ENCODE data around the gene VARS2.

Gene VARS2

DNA sequence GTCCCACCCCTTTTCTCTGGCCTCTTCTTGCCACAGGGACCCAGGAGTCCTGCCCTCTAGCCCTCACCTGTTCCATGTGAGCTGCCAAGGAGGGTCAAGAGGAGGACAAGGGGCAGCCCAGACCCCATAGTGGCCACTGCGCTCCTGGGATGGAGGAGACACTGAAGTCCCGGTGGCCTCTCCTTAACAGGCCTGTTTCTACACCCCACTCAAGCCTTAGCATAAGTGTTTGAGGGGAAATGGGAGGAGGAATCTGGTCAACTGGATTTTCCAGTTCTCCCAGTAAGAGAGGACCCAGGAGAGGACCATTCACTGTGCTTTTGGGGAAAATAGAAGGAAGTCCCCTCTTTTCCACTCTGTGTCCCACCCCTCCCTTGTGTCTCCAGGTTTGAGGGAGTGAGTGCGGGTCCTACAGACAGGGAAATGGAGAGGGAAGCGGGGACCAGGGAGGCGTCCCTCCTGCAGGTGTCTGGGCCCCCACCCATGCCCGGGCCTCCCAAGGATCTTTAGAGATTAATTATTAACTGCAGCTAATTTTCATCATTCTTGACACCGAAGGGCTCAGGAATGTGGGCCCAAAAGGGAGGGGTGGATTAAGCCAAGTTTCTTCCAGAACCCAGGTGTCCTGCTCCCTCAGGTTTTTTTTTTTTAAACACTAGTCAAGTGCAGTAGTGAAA, 18.1 kb downstream of the VARS2 start, which contains the start of gene SFTA2:
Gene SFTA2, minus strand, starts transcription at position 202 of the 677 bp plus-strand sequence. Its CDS starts 74 bp downstream, at position 128.
- DNase-seq: no peak

DNA sequence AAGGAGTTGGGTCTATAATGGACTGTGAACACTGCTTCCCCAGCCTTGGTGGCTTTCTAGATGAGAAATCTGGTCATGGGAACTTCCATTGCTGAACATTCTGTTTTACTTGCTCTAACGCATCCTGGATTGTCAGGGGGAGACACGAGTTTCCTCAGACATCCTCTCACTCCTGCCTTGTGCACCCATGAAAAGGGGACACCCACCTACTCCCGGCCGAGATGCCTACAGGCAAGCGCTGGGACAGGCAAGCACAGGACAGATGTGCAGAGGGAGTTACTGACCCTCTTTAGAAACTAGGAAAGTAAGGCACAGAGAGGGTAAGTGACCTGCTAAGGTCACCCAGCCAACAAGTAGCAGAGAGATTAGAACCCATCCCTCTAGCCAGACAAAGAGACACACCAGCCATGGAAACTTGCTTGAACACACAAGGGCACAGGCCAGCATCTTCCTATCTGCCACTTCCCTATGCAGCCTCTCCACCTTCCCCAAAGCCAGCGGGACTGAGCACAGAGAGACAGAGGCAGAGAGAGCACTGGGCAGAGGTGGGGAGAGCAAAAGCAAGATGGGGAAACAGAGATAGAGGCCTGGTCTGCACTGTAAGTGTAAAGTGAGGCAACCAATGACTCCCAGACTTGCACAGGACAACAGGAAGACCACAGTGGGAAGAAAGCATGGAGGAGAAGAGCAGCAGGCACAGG, 18.8 kb downstream of the VARS2 start:
- DNase-seq: no peak

DNA sequence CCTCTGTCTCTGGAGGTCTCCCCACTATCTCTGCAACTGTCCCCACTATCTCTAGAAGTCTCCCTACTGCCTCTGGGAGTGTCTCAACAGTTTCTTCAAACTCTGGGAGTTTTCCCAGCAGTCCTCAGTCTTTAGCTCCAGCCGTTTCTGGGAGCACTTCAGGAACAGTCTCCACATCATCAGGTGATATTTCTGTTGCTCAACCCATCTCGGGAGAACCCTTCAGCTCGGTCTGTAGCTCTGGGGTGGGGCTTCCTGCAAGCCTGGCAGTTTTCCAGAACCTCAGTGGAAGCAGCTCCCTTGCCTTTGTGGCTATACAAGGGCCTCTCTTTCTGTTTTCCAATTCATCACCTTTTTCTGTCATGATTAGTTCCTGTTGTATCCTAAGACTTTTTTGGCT, 21.0 kb downstream of the VARS2 start:
- DNase-seq: no peak

DNA sequence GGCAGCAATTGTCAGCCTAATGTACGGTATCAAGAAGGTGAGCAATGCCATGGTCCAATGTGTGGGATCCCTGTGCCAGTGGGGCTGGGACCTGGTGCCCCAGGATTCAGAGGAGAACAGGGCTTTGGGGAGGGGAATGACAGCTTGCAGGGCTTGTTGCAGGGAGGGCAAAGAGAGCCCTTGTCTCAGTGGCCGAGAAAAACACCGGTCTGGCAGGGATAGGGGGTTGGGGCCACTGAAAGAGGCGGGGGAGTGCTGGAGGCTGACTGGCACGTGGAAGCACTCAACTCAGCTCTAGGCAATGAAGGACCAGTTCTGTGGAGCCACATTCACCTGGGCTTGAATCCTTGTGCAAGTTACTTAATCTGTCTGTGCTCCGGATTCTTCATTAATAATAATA, 23.2 kb downstream of the VARS2 start:
- DNase-seq: no peak

DNA sequence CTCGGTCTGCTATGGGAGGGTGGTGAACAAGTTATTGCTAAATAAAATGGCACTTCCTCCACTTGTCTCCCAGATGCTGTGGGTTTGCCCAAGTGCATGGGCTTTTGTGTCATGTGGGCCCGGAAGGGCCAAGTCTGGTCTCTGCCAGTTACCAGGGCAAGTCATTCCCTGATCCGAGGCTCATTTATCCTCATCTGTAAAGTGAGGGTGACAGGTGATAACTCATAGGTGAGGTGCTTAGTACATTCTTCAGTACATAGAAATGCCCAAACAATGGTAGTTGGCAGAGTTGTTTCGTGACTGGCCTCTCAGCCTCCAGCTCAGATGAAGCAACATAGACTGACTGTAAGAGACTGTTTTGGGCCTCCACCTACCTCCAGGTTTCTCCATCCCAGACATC, 24.7 kb downstream of the VARS2 start:
- DNase-seq: no peak

DNA sequence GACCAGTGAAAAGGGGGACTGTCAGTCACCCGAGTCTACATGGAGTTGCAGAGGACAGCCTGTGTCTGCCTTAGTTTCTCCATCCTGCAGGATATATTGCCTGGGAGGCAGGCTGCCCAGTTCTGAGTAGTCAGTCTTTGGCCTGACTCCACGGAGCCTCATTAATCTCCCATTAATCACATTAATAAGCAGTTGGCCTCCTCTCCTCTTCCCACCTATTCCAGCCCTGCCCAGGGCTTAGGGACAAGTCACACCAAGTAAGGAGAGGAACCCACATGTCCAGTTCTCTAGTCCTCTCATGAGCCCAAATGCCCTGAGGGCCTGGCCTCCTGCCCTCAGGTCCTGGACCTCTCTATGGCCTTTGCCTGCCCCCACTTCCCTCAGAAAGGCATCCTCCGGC, 25.4 kb downstream of the VARS2 start:
- DNase-seq: no peak

DNA sequence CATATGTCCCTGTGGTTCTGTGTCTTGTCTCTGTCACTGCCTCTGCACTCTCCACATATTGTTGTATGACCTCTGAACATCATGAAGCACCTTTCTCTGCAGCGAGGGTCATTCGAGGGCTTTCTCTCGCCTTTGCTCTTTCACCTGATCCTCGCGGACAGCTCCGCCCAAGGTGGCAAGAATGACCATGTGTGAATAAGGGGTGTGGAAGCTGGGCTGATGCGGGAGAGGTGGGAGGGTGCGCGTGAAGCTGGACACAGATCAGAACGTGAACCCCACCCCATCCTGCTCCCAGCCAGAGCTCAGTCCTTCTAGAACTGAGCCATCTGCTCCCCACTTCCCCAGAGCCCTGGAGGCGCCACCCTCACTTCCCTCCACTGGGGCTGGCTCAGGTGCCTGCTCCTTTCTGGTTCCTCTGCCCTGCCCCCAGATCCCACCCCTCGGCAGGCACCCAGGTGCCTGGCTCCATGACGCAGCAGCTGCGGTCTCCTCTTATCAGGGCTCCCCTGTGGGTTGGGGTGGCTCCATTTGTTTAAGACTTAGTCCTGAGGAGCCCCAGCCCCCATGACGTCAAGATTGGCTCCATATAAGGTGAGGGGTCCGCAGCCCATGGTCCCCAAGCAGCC, 26.4 kb downstream of the VARS2 start, which contains the start of gene MUCL3:
Gene MUCL3, plus strand, starts transcription at position 613 of the 626 bp plus-strand sequence. CDS start 27 bp downstream, outside the sequence.
- no peak for DNase-seq

DNA sequence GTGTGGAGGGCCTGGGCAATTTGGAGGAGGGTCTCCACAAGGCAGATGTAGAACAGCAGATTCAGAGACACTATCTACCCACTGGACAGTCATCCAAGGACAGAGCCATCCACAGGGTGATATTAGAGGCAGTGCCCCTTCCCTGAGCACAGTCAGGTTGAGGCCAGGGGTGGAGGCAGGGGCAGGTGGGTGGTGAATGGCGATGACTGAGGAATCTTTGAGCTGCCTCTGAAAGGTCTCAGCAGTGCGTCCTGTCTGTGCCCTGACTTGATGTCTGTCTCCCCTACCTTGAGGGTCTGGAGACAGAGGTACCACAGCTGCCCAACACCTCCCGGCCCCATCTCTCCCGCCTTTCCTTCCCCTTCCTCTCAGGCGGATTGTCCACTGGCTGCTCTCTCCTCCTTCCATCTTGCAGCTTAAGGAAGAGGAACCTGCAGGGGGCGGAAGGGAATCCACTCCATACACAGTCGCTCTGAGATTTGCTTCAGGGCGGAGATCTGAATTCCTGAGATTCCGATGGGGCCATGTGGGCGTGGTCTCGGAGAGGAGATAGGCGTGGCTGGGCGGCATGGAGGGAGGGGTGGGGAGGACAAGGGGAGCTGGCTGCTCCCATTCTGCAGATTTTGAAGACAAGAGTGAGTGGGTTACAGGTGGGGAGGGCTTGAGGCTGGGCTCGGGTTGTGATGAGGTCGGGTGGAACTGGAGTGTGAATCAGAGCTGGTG, 28.5 kb downstream of the VARS2 start:
- no peak for DNase-seq

DNA sequence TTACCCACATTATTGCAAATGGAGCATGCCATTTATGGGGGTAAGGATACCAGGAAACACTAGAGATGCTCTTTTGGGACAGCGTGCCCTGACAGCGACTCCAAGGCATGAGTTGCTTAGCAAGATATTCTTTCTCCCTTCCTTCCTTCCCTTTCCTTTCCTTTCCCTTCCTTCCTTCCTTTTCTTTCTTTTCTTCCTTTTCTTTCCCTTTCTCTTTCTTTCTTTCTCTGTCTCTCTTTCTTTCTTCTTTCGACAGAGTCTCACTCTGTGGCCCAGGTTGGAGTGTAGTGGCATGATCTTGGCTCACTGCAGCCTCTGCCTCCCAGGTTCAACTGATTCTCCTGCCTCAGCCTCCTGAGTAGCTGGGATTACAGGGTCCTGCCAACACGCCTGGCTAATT, 30.0 kb downstream of the VARS2 start:
- no peak for DNase-seq

DNA sequence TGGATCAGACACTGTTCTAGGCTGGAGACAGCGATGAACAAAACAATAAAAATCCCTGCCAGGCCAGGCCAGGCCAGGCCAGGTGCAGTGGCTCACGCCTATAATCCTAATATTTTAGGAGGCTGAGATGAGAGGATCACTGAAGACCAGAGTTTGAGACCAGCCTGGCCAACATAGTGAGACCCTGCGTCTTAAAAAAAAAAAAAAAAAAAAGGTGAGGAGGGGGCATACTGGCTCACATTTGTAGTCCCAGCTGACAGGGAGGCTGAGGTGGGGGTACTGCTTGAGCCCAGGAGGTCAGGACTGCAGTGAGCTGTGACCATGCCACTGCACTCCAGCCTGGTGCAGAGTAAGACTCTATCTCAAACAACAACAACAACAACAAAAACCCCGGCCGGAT, 31.2 kb downstream of the VARS2 start:
- no peak for DNase-seq

DNA sequence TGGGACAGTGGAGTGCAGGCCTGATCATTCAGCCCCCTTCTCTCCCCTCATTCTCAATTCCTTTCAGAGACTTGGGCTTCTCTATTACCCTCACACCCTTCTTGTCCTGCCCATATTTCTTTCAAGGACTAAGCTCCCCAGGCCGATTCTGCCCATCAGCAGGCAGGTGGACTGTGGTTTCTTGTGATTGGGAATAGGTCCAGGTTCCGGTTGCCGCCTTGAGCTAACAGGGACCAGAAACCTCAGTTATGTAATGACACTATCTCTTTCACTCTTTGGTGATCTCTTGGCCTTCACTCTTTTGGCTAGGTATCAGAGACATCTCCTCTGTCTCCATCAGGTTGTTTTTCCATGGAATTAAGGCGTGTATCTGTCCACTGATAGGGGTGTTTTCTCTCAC, 33.2 kb downstream of the VARS2 start:
- DNase-seq: no peak

DNA sequence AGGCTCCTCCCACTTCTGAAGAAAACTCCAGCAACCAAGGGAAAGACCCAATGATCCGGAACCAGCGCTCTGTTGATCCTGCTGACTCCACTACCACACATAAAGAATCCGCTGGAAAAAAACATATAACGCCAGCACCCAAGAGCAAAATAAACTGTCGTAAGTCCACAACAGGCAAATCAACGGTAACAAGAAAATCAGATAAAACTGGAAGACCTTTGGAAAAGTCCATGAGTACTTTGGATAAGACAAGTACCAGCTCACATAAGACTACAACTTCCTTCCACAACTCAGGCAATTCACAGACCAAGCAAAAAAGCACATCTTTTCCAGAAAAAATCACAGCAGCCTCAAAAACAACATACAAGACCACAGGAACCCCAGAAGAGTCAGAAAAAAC, 34.8 kb downstream of the VARS2 start:
- no peak for DNase-seq

DNA sequence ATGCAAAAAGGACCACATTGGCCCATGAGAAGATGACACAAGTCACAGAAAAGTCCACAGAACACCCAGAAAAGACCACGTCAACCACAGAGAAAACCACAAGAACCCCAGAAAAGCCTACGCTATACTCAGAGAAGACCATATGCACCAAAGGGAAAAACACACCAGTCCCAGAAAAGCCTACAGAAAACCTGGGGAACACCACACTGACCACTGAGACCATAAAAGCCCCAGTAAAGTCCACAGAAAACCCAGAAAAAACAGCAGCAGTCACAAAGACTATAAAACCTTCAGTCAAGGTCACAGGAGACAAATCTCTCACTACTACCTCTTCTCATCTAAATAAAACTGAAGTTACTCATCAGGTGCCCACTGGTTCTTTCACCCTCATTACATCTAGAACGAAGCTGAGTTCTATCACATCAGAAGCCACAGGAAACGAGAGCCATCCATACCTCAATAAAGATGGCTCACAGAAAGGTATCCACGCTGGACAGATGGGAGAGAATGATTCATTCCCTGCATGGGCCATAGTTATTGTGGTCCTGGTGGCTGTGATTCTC, 38.0 kb downstream of the VARS2 start:
- no peak for DNase-seq

DNA sequence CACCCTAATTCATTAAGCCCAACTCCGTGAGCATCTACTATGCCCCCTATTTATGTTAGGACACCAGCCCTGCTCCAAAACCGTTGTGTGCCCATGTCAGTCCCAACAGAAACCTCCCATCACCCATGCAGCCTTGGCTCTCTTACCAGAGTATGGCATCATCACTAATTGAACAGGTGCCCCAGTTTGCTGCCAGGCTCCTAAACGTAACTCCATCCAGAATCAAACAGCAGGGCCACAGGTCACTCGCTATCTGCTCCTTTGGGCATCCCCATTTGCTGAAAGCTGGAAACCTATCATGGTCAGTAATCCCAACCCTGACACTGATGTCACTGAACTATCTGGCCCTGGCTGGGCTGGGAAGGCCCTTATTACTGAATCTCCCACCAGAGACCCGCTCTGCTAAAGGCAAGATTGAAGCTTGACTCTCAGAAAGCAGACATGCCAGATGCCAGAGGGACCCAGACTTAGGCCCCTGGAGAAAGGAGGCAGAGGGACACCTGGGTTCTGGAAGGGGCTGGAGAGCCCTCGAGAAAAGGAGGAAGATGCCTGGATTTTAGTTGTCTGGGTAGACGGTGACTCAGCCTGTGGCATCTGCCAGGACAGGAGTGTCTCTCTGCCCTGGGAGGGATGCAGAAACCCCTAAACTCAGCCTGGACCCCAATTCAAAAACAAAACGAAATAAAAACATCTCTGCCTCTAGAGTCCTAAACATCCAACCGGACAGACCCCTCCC, 40.8 kb downstream of the VARS2 start:
- DNase-seq: no peak

DNA sequence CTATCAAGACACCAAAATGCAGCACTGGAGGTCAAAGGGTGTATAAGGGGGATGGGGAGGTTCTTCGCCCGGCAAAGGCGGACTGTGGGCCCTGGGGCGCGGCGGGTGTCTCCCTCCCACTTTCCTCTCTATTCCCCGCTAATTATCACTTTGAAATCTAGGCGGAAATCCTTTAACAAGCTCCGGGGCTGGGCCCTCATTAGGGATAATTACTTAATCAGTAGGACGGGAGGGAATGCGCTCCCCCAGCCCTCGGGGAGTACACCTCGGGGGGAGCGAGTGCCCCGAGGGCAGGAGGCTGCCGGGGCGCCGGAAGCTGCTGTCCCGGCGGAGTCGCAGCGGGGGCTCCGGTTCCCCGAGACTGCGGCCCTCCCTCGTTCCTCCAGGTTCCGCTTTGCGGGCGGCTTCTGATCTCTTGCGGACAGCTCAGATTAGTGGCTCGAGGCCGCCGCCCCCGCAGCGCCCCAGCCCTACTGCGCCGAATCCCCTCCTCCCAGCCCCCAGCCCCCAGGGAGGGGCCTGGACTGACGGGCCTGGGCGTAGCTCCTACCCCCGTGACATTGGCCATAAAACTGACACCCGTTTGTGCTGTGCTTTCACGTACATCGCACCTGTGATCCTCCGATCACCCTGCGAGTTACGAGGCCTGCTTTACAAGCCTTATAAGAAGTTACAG, 41.5 kb downstream of the VARS2 start:
- peak; percentile 41 for DNase-seq

DNA sequence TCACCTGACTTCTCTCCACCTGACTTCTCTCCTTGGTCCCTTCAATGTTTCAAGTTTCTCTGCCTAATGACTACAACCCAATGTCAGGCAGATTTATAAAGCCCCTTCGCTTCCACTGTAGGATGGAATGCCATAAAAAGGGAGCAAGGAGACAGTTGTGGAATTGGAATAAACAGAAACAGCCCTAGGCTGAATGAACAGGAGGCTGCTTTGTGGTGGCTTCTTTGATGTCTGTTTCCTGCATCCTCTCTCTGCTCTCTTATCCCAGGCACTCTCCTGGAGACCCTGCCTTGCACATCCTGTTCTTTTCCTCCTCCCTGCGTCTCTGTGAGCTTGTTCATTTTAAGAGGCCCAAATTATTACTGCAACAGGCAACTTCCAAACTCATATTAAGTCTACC, 43.7 kb downstream of the VARS2 start:
- no peak for DNase-seq

DNA sequence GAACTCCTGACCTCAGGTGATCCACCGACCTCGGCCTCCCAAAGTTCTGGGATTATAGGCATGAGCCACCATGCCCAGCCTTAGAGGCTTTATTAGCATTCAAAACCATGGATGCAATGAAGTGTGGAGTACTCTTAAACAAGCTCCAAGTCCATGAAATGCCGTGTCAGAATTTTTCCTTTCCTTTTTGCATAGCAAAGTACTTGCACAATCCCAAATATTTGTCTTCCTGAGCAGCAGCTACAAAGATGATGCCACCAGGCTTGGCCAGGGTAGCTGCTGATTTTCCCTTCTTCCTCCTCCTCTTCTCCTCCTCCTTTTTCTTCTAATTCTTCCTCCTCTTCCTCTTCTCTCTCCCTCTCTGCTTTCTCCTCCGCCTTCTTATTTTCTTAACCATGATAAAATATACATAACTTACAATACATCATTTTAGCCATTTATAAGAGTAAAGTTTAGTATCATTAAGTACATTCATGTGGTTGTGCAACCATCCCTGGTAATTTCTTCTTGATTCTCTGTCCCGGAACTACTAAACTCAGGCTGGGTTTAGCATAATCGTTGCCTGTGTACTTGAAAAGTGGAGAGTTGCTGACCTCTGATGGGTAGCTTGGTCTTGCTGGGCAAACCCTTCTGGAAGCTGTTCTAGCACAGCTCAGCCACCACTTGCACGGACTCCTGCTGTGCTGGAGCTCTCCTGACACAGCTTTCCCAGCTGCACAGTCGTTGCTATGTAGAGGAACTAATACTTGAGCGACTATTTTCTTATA, 47.1 kb downstream of the VARS2 start:
- DNase-seq: no peak

DNA sequence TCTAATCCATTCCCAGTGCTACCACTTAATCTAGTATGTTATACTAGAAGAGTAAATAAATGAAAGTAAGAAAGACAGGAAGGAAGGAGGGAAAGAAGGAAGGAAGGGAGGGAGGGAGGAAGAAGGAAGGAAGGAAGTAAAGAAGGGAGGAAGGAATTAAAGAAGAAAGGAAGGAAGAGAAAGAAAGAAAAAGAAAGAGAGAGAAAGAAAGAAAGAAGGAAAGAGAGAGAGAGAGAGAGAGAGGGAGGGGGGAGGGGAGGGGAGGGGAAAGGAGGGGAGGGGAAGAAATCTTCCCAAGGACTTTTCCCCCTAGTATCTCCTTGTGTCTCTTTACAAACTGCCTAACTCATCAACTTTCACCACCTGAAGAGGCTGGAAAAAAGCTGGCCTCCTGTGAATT, 48.7 kb downstream of the VARS2 start:
- no peak for DNase-seq

DNA sequence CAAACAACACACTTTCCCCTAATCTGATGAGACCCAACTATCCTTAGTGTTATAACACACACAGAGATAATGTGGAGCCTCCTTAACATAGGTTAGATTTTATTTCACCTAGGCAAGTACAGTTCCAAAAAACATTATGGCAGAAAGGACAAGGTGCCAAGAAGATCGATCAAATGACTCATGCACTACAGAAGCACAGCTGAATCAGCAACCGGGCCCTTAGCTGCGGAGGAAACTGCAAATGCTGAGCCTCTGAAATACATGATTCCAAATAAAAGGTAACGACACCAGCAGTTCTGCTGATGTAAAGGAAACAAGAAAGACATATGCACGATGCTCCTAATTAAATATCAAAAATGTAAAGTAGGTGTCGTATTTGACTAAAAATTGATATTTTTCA, 49.6 kb downstream of the VARS2 start:
- DNase-seq: no peak

DNA sequence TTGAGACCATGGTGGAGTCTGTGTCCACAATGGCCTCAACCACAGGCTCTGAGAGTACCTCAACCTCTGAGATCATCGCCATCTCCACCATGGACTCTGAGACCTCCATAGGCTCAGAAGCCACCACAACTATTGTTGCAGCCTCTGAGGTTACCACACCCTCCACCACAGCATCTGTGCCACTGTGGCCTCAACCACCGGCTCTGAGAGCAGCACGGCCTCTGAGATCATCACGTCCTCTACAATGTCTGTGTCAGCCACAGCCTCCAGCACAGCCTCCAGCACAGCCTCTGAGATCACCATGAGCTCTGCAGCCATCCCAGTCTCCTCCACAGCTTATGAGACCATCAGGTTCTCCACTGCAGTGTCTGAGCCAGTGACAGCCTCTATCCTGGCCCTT, 50.0 kb downstream of the VARS2 start:
- DNase-seq: no peak

DNA sequence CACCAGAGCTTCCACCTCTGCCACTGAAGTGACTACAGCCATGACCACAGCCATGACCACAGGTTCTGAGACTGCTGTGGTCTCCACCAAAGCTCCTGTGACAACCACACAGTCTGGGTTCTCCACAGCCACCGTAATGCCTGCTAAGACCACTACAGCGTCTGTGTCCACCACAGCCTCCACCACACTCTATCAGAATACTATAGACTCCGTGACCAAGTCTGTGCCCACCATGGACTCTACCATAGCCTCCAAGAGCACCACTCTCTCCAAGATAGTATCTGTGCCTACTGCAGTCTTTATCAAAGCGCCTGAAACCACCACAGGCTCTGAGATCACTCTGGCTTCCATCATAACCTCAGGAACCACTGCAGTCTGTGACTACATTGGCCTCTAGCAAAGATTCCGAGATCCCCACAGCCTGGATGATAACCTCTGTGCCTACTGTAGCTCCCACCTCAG, 51.1 kb downstream of the VARS2 start:
- DNase-seq: no peak

Data from T-helper 9 cell (primary cell).